SK-N-MC (cell line): ENCODE results near the gene KRTAP10-10.

ENCODE experiments used
- EZH2 ChIP-seq: fragments of 200-600 bp; sonication (generic); IDR thresholded peaks from one replicate; pipeline ENCODE4 v1.6.1; 2017; ENCODE audit warnings: antibody characterized with exemption
- FOXP2 ChIP-seq: optimal IDR thresholded peaks from 2 replicates; pipeline ENCODE3; 2011; ENCODE audit warnings: mild to moderate bottlenecking, moderate library complexity; ENCODE audit not compliant: insufficient read depth; ENCODE audit errors: extremely low read length, control extremely low read depth
- POLR2AphosphoS5 ChIP-seq: IDR thresholded peaks from 2 replicates; pipeline ENCODE4 v1.6.1; 2012; ENCODE audit warnings: mild to moderate bottlenecking, low read depth, low read length, borderline replicate concordance

- TF ChIP-seq POLR2AphosphoS5, result no peak
- no peak for TF ChIP-seq EZH2
- TF ChIP-seq FOXP2, result no peak
Measured at GRCh38 chr21:44648557-44649311, 11.6 kb downstream of the KRTAP10-10 start.
